Measurements from ENCODE around the gene PCDH10. TPM values are rescaled to one million over a fixed set of nuclear protein-coding genes. Genes with fewer than 3 reads are reported as not detected.

Gene PCDH10
- total RNA-seq (2022), result not detected in 2 replicates
- Bru-seq, nascent RNA, result not detected
- BruChase-seq, experiment 1, labeled RNA remaining after a 6-hour chase, result not detected
- BruChase-seq, experiment 2, labeled RNA remaining after a 2-hour chase, result not detected
- long read RNA-seq, result 0 reads

- CTCF ChIA-PET, result interaction anchor here (0.6 to 1.2 kb wide), 2 partner anchors 10 to 1841 kb away, joined by 4 read pairs; no protein-coding TSS in a partner anchor
- intact Hi-C loops (cut with micrococcal nuclease), result loop anchor here (5.0 kb wide), 1 partner anchor 1628 kb away; no protein-coding TSS in a partner anchor
- Mint-ChIP-seq H3K27me3 (ENCODE audit: insufficient read depth, unreplicated experiment) (peaks cover 45% of the 10 kb centered on the region), H3K4me3 (ENCODE audit: unreplicated experiment) (no peak within 1 kb of the TSS), H3K27ac (ENCODE audit: low read depth, unreplicated experiment) (no peak within 1 kb of the TSS), H3K36me3 (ENCODE audit: insufficient read depth, unreplicated experiment) (no peaks in the 10 kb centered on the region), H3K4me1 (ENCODE audit: insufficient read depth, unreplicated experiment) (peaks cover 10% of the 10 kb centered on the region), H3K9me3 (ENCODE audit: unreplicated experiment) (peaks cover 5% of the 10 kb centered on the region)
- BruUV-seq (replicated peaks), result no TSS peak
- POLR2A ChIA-PET, result no interaction called here
- DNase-seq (ENCODE audit: unreplicated experiment), result no peak
- TF ChIP-seq CTCF (IDR thresholded peaks at IDR 0.05; ENCODE audit: unreplicated experiment), result no peak
Observed at GRCh38 chr4:133148690-133149363, at the start of gene PCDH10. PCDH10 (plus strand) TSS chr4:133149294; CDS start chr4:133150141, 847 bp downstream.

- Mint-ChIP-seq H3K36me3 (ENCODE audit: insufficient read depth, unreplicated experiment) (no peaks in the 10 kb centered on the region), H3K27ac (ENCODE audit: low read depth, unreplicated experiment) (no peak overlapping the region), H3K9me3 (ENCODE audit: unreplicated experiment) (no peaks in the 10 kb centered on the region), H3K27me3 (ENCODE audit: insufficient read depth, unreplicated experiment) (no peaks in the 10 kb centered on the region), H3K4me1 (ENCODE audit: insufficient read depth, unreplicated experiment) (no peaks in the 10 kb centered on the region), H3K4me3 (ENCODE audit: unreplicated experiment) (no peak overlapping the region)
- POLR2A ChIA-PET, result no interaction called here
- no peak for DNase-seq (ENCODE audit: unreplicated experiment)
- intact Hi-C loops (cut with micrococcal nuclease), result no loop called here
- TF ChIP-seq CTCF (IDR thresholded peaks at IDR 0.05; ENCODE audit: unreplicated experiment), result no peak
- CTCF ChIA-PET, result no interaction called here
- BruUV-seq (replicated peaks), result no TSS peak
Observed at GRCh38 chr4:133102043-133102442, 47.1 kb upstream of the PCDH10 start.

- no TSS peak for BruUV-seq (replicated peaks)
- Mint-ChIP-seq H3K4me1 (ENCODE audit: insufficient read depth, unreplicated experiment) (no peaks in the 10 kb centered on the region), H3K4me3 (ENCODE audit: unreplicated experiment) (no peak overlapping the region), H3K27me3 (ENCODE audit: insufficient read depth, unreplicated experiment) (no peaks in the 10 kb centered on the region), H3K27ac (ENCODE audit: low read depth, unreplicated experiment) (no peak overlapping the region), H3K36me3 (ENCODE audit: insufficient read depth, unreplicated experiment) (no peaks in the 10 kb centered on the region), H3K9me3 (ENCODE audit: unreplicated experiment) (no peaks in the 10 kb centered on the region)
- no peak for TF ChIP-seq CTCF (IDR thresholded peaks at IDR 0.05; ENCODE audit: unreplicated experiment)
- CTCF ChIA-PET, result no interaction called here
- intact Hi-C loops (cut with micrococcal nuclease), result no loop called here
- POLR2A ChIA-PET, result no interaction called here
- DNase-seq (ENCODE audit: unreplicated experiment), result no peak
Observed at GRCh38 chr4:133102612-133103409, 46.3 kb upstream of the PCDH10 start.

GRCh38 chr4:133112641-133113040 lies 36.5 kb upstream of the PCDH10 start:
- TF ChIP-seq CTCF (IDR thresholded peaks at IDR 0.05; ENCODE audit: unreplicated experiment), result no peak
- H3K4me3 Mint-ChIP-seq (ENCODE audit: unreplicated experiment), result no peak overlapping the region
- intact Hi-C loops (cut with micrococcal nuclease), result no loop called here
- no TSS peak for BruUV-seq (replicated peaks)
- no peaks in the 10 kb centered on the region for H3K9me3 Mint-ChIP-seq (ENCODE audit: unreplicated experiment)
- POLR2A ChIA-PET, result no interaction called here
- CTCF ChIA-PET, result no interaction called here
- H3K27me3 Mint-ChIP-seq (ENCODE audit: insufficient read depth, unreplicated experiment), result no peaks in the 10 kb centered on the region
- no peaks in the 10 kb centered on the region for H3K4me1 Mint-ChIP-seq (ENCODE audit: insufficient read depth, unreplicated experiment)
- H3K27ac Mint-ChIP-seq (ENCODE audit: low read depth, unreplicated experiment), result no peak overlapping the region
- no peaks in the 10 kb centered on the region for H3K36me3 Mint-ChIP-seq (ENCODE audit: insufficient read depth, unreplicated experiment)
- no peak for DNase-seq (ENCODE audit: unreplicated experiment)

Data from MCF 10A (cell line).